ENCODE data around the gene RGS11.

Gene RGS11

GRCh38 chr16:316741-317464 is 41.2 kb upstream of the RGS11 start:
- H2AFZ ChIP-seq (ENCODE audit: insufficient read depth, low read length, poor library complexity): no peak overlapping the region
- H2AK5ac ChIP-seq (ENCODE audit: low read length): no peak overlapping the region
- no peak overlapping the region for H3K18ac ChIP-seq (ENCODE audit: low read length)
- no peak overlapping the region for H3K27ac ChIP-seq (ENCODE audit: low read depth, low read length)
- no peaks in the 10 kb centered on the region for H3K79me1 ChIP-seq (ENCODE audit: low read length)
- H3K4me1 ChIP-seq (ENCODE audit: control insufficient read depth in 1 of 2, insufficient read depth in 2 of 2, low read length in 2 of 2): peaks cover 6 to 8% of the 10 kb centered on the region in 2 experiments
- no peak overlapping the region for H3K14ac ChIP-seq (ENCODE audit: low read length)
- H4K12ac ChIP-seq (ENCODE audit: low read depth, low read length): no peak overlapping the region
- H3K27me3 ChIP-seq (ENCODE audit: insufficient read depth, low read length): no peaks in the 10 kb centered on the region
- H4K8ac ChIP-seq (ENCODE audit: low read depth, low read length): no peak overlapping the region
- peaks cover 29 to 33% of the 10 kb centered on the region in 2 experiments for H3K36me3 ChIP-seq (ENCODE audit: control insufficient read depth in 1 of 2, insufficient read depth in 2 of 2, low read length in 2 of 2)
- no peak overlapping the region for H3K4ac ChIP-seq (ENCODE audit: low read depth, low read length)
- no CpG with 5 or more reads among the region's 19 CpGs for WGBS (ENCODE audit: extremely low coverage, insufficient coverage, insufficient read length)
- no peak overlapping the region for H3K4me3 ChIP-seq (ENCODE audit: low read depth, low read length)
- H2BK5ac ChIP-seq (ENCODE audit: low read depth, low read length, poor library complexity): no peak overlapping the region
- H3K9ac ChIP-seq (ENCODE audit: low read length): no peak overlapping the region
- H3K4me2 ChIP-seq (ENCODE audit: low read length): no peak overlapping the region
- no peak overlapping the region for H2BK12ac ChIP-seq (ENCODE audit: low read length)
- H3K9me3 ChIP-seq (ENCODE audit: insufficient read depth, low read depth, low read length): no peaks in the 10 kb centered on the region
- no peak overlapping the region for H2BK120ac ChIP-seq (ENCODE audit: insufficient read depth, low read length, poor library complexity)
- no peaks in the 10 kb centered on the region for H3K79me2 ChIP-seq (ENCODE audit: control insufficient read depth, insufficient read depth, low read length, poor library complexity)
- no peak overlapping the region for H3K23ac ChIP-seq (ENCODE audit: low read length)
- H4K91ac ChIP-seq (ENCODE audit: low read depth, low read length): no peak overlapping the region
- peak; percentile 79 to 86 for DNase-seq

DNA sequence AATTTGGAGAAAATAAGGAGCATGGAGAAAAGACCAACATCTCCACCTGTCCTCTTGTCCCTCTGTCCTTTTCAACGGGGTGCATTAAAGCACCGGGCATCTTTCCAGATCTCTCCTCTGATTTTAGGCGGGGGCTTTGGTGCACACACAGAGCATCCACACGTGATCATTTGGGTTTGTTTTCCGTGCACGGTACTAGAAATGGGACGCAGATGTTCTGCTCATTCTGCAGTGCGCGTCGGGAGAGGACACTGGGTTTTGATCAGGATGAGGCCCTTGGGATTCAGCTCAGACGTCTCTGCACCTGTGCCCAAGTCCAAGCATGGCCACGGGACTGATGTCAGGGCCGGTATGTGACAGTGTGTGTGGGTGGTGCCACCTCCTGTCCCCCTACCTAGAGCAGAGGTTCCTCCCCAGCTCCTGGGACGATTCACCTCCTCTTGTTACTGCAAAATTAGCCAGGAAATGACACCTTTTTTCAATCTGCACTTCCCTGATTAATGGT is 39.1 kb upstream of the RGS11 start:
- Histone ChIP-seq H3K4me3 (ENCODE audit: low read depth, low read length) (no peak overlapping the region), H3K4ac (ENCODE audit: low read depth, low read length) (no peak overlapping the region), H3K9ac (ENCODE audit: low read length) (no peak overlapping the region), H2AFZ (ENCODE audit: insufficient read depth, low read length, poor library complexity) (no peak overlapping the region), H4K12ac (ENCODE audit: low read depth, low read length) (no peak overlapping the region), H2BK120ac (ENCODE audit: insufficient read depth, low read length, poor library complexity) (no peak overlapping the region), H3K4me2 (ENCODE audit: low read length) (no peak overlapping the region), H3K79me2 (ENCODE audit: control insufficient read depth, insufficient read depth, low read length, poor library complexity) (no peaks in the 10 kb centered on the region), H3K4me1 (ENCODE audit: control insufficient read depth in 1 of 2, insufficient read depth in 2 of 2, low read length in 2 of 2) (peaks cover 6 to 8% of the 10 kb centered on the region in 2 experiments), H3K27ac (ENCODE audit: low read depth, low read length) (no peak overlapping the region), H3K9me3 (ENCODE audit: insufficient read depth, low read depth, low read length) (peaks cover 2% of the 10 kb centered on the region), H4K8ac (ENCODE audit: low read depth, low read length) (no peak overlapping the region), H2BK12ac (ENCODE audit: low read length) (no peak overlapping the region), H4K91ac (ENCODE audit: low read depth, low read length) (no peak overlapping the region), H3K79me1 (ENCODE audit: low read length) (no peaks in the 10 kb centered on the region), H3K36me3 (ENCODE audit: control insufficient read depth in 1 of 2, insufficient read depth in 2 of 2, low read length in 2 of 2) (peaks cover 34 to 38% of the 10 kb centered on the region in 2 experiments), H3K27me3 (ENCODE audit: insufficient read depth, low read length) (no peaks in the 10 kb centered on the region), H2AK5ac (ENCODE audit: low read length) (no peak overlapping the region), H2BK5ac (ENCODE audit: low read depth, low read length, poor library complexity) (no peak overlapping the region), H3K14ac (ENCODE audit: low read length) (no peak overlapping the region), H3K23ac (ENCODE audit: low read length) (no peak overlapping the region), H3K18ac (ENCODE audit: low read length) (no peak overlapping the region)
- WGBS (ENCODE audit: extremely low coverage, insufficient coverage, insufficient read length): no CpG with 5 or more reads among the region's 14 CpGs
- DNase-seq: no peak

DNA sequence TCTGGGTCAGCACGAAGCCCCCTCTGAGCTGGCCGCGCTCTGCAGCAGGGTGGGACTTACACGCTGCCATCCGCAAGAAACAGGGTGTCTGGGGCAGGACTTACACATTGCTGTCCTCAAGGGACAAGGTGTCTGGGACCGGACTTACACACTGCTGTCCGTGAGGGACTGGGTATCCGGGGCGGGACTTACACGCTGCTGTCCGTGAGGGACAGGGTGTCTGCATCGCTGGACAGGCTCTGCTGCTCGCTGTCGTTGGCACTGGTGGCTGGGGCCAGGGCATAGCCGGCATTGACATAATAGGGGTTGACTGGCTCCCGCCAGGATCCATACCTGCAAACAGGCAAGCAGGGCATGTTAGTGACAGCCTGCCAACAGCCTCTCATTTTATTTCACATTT is 38.6 kb upstream of the RGS11 start:
- H3K4ac ChIP-seq (ENCODE audit: low read depth, low read length): no peak overlapping the region
- H2BK5ac ChIP-seq (ENCODE audit: low read depth, low read length, poor library complexity): no peak overlapping the region
- H2AK5ac ChIP-seq (ENCODE audit: low read length): no peak overlapping the region
- no peak overlapping the region for H3K4me3 ChIP-seq (ENCODE audit: low read depth, low read length)
- no peaks in the 10 kb centered on the region for H3K27me3 ChIP-seq (ENCODE audit: insufficient read depth, low read length)
- peaks cover 6 to 8% of the 10 kb centered on the region in 2 experiments for H3K4me1 ChIP-seq (ENCODE audit: control insufficient read depth in 1 of 2, insufficient read depth in 2 of 2, low read length in 2 of 2)
- peaks cover 4% of the 10 kb centered on the region for H3K9me3 ChIP-seq (ENCODE audit: insufficient read depth, low read depth, low read length)
- no peak overlapping the region for H2BK120ac ChIP-seq (ENCODE audit: insufficient read depth, low read length, poor library complexity)
- H3K79me2 ChIP-seq (ENCODE audit: control insufficient read depth, insufficient read depth, low read length, poor library complexity): no peaks in the 10 kb centered on the region
- H3K18ac ChIP-seq (ENCODE audit: low read length): no peak overlapping the region
- H3K36me3 ChIP-seq (ENCODE audit: control insufficient read depth in 1 of 2, insufficient read depth in 2 of 2, low read length in 2 of 2): peaks cover 39 to 42% of the 10 kb centered on the region in 2 experiments
- no peak overlapping the region for H3K23ac ChIP-seq (ENCODE audit: low read length)
- no peak overlapping the region for H4K8ac ChIP-seq (ENCODE audit: low read depth, low read length)
- no peaks in the 10 kb centered on the region for H3K79me1 ChIP-seq (ENCODE audit: low read length)
- H3K4me2 ChIP-seq (ENCODE audit: low read length): no peak overlapping the region
- no peak for DNase-seq
- H3K27ac ChIP-seq (ENCODE audit: low read depth, low read length): no peak overlapping the region
- no peak overlapping the region for H2AFZ ChIP-seq (ENCODE audit: insufficient read depth, low read length, poor library complexity)
- no peak overlapping the region for H4K12ac ChIP-seq (ENCODE audit: low read depth, low read length)
- no peak overlapping the region for H2BK12ac ChIP-seq (ENCODE audit: low read length)
- H3K9ac ChIP-seq (ENCODE audit: low read length): no peak overlapping the region
- H3K14ac ChIP-seq (ENCODE audit: low read length): no peak overlapping the region
- no peak overlapping the region for H4K91ac ChIP-seq (ENCODE audit: low read depth, low read length)
- WGBS (ENCODE audit: extremely low coverage, insufficient coverage, insufficient read length): no CpG with 5 or more reads among the region's 16 CpGs

DNA sequence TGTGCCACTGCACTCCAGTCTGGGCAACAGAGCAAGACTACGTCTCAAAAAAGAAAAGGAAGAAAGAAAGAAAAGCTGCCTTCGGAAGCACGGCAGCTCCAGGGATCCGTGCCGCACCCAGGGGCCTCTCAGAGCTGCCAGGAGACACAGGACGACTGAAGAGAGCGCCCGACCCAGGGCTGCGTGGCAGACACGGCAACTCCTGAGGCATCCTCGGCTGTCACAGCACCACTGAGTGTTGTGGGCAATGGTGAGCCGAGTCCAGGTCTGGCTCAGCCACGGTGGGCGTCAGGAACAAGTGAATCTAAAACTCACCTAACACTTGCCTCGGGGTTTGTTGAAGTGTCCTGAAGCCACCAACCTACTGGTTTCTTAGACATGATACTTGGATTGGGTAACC is 36.0 kb upstream of the RGS11 start:
- no peak overlapping the region for H4K91ac ChIP-seq (ENCODE audit: low read depth, low read length)
- no peak overlapping the region for H3K9ac ChIP-seq (ENCODE audit: low read length)
- no peak overlapping the region for H2BK12ac ChIP-seq (ENCODE audit: low read length)
- no peak overlapping the region for H2AK5ac ChIP-seq (ENCODE audit: low read length)
- H3K4ac ChIP-seq (ENCODE audit: low read depth, low read length): no peak overlapping the region
- H3K18ac ChIP-seq (ENCODE audit: low read length): no peak overlapping the region
- H3K4me1 ChIP-seq (ENCODE audit: control insufficient read depth in 1 of 2, insufficient read depth in 2 of 2, low read length in 2 of 2): peaks cover 0 to under 1% of the 10 kb centered on the region in 2 experiments
- no peak overlapping the region for H3K23ac ChIP-seq (ENCODE audit: low read length)
- H3K27me3 ChIP-seq (ENCODE audit: insufficient read depth, low read length): no peaks in the 10 kb centered on the region
- H2BK120ac ChIP-seq (ENCODE audit: insufficient read depth, low read length, poor library complexity): no peak overlapping the region
- DNase-seq: no peak
- H3K4me3 ChIP-seq (ENCODE audit: low read depth, low read length): no peak overlapping the region
- H2BK5ac ChIP-seq (ENCODE audit: low read depth, low read length, poor library complexity): no peak overlapping the region
- no peak overlapping the region for H2AFZ ChIP-seq (ENCODE audit: insufficient read depth, low read length, poor library complexity)
- H4K8ac ChIP-seq (ENCODE audit: low read depth, low read length): no peak overlapping the region
- peaks cover 4% of the 10 kb centered on the region for H3K9me3 ChIP-seq (ENCODE audit: insufficient read depth, low read depth, low read length)
- H3K27ac ChIP-seq (ENCODE audit: low read depth, low read length): no peak overlapping the region
- H3K79me2 ChIP-seq (ENCODE audit: control insufficient read depth, insufficient read depth, low read length, poor library complexity): no peaks in the 10 kb centered on the region
- no peaks in the 10 kb centered on the region for H3K79me1 ChIP-seq (ENCODE audit: low read length)
- WGBS (ENCODE audit: extremely low coverage, insufficient coverage, insufficient read length): no CpG with 5 or more reads among the region's 15 CpGs
- H3K36me3 ChIP-seq (ENCODE audit: control insufficient read depth in 1 of 2, insufficient read depth in 2 of 2, low read length in 2 of 2): peaks cover 48 to 52% of the 10 kb centered on the region in 2 experiments
- no peak overlapping the region for H4K12ac ChIP-seq (ENCODE audit: low read depth, low read length)
- H3K4me2 ChIP-seq (ENCODE audit: low read length): no peak overlapping the region
- no peak overlapping the region for H3K14ac ChIP-seq (ENCODE audit: low read length)
